HG02798 (cell line): ENCODE measurements around the gene PRRT4.
A peak's percentile ranks its signal among the peaks of the same experiment; 100 is the strongest.

Experiments used
- ATAC-seq: cut with Tn5 transposase; IDR thresholded peaks from one replicate; pipeline ENCODE4 v1.9.1; 2021; ENCODE audit warnings: mild to moderate bottlenecking; ENCODE audit not compliant: unreplicated experiment, poor library complexity

Gene PRRT4

GRCh38 chr7:128351296-128352152, 10.0 kb downstream of the PRRT4 start:
- ATAC-seq, result no peak

GRCh38 chr7:128350708-128351295, 10.7 kb downstream of the PRRT4 start:
- no peak for ATAC-seq

- no peak for ATAC-seq
Observed at GRCh38 chr7:128349466-128349825, 12.0 kb downstream of the PRRT4 start.

GRCh38 chr7:128347647-128348097, 13.8 kb downstream of the PRRT4 start:
- ATAC-seq, result no peak

GRCh38 chr7:128344431-128344774, 17.1 kb downstream of the PRRT4 start:
- ATAC-seq, result no peak

GRCh38 chr7:128343554-128344430, 17.7 kb downstream of the PRRT4 start, which contains the start of gene RBM28:
TSS of gene RBM28 (minus strand) at chr7:128343908. CDS start at chr7:128343793, 115 bp downstream.
- ATAC-seq, result peak; percentile 97

GRCh38 chr7:128341733-128342132, 19.8 kb downstream of the PRRT4 start:
- no peak for ATAC-seq

- no peak for ATAC-seq
Observed at GRCh38 chr7:128335730-128336129, 25.8 kb downstream of the PRRT4 start.

GRCh38 chr7:128324368-128324680, 37.2 kb downstream of the PRRT4 start:
- ATAC-seq, result no peak

GRCh38 chr7:128323459-128324367, 37.8 kb downstream of the PRRT4 start:
- no peak for ATAC-seq

- ATAC-seq, result no peak
Observed at GRCh38 chr7:128323040-128323439, 38.5 kb downstream of the PRRT4 start.

- ATAC-seq, result no peak
Observed at GRCh38 chr7:128322040-128322643, 39.3 kb downstream of the PRRT4 start.

GRCh38 chr7:128321044-128321422, 40.5 kb downstream of the PRRT4 start:
- no peak for ATAC-seq

- no peak for ATAC-seq
Observed at GRCh38 chr7:128318691-128319090, 42.8 kb downstream of the PRRT4 start.

- ATAC-seq, result no peak
Observed at GRCh38 chr7:128311013-128311412, 50.5 kb downstream of the PRRT4 start.

GRCh38 chr7:128310499-128310898, 51.0 kb downstream of the PRRT4 start:
- ATAC-seq, result no peak

- ATAC-seq, result no peak
Observed at GRCh38 chr7:128309976-128310375, 51.5 kb downstream of the PRRT4 start.

GRCh38 chr7:128309124-128309523, 52.4 kb downstream of the PRRT4 start:
- no peak for ATAC-seq

- no peak for ATAC-seq
Observed at GRCh38 chr7:128307061-128307460, 54.4 kb downstream of the PRRT4 start.

GRCh38 chr7:128304212-128304611, 57.3 kb downstream of the PRRT4 start:
- ATAC-seq, result no peak
